GM18951 (cell line): ENCODE measurements around the gene BEST1.
"Not testable (repeated sequence)": the region's sequence is repeated elsewhere in the genome, so short reads cannot be mapped to it uniquely, and the experiment has no call there.

Experiments
- POLR2A ChIP-seq: IDR thresholded peaks from 4 replicates; pipeline ENCODE4 v1.6.1; 2011; ENCODE audit warnings: mild to moderate bottlenecking; ENCODE audit not compliant: insufficient read length, insufficient read depth; ENCODE audit errors: extremely low read depth
- in situ Hi-C: fragments of 300-500 bp; cut with MboI; formaldehyde crosslinking; loops from one replicate; pipeline ENCODE4 v1.12.0; 2022; ENCODE audit warnings: low sequenced_read_pairs, mixed read lengths, inconsistent platforms; ENCODE audit not compliant: unreplicated experiment

BEST1 gene

GRCh38 chr11:61958590-61958989, 8.4 kb downstream of the BEST1 start:
- no peak for TF ChIP-seq POLR2A
- in situ Hi-C loops = loop anchor here (10.0 kb wide), 1 partner anchor 126 kb away; no protein-coding TSS in a partner anchor

- TF ChIP-seq POLR2A = no peak
- in situ Hi-C loops = loop anchor here (10.0 kb wide), 1 partner anchor 126 kb away; no protein-coding TSS in a partner anchor
Observed at GRCh38 chr11:61959114-61959513, 9.0 kb downstream of the BEST1 start.

GRCh38 chr11:61959678-61960077, 9.5 kb downstream of the BEST1 start:
- in situ Hi-C loops = loop anchor here (10.0 kb wide), 1 partner anchor 125 kb away; no protein-coding TSS in a partner anchor
- no peak for TF ChIP-seq POLR2A

- in situ Hi-C loops = no loop called here
- TF ChIP-seq POLR2A = no peak
Observed at GRCh38 chr11:61960532-61960931, 10.4 kb downstream of the BEST1 start.

- in situ Hi-C loops = no loop called here
- no peak for TF ChIP-seq POLR2A
Observed at GRCh38 chr11:61961570-61962212, 11.5 kb downstream of the BEST1 start.

- no peak for TF ChIP-seq POLR2A
- in situ Hi-C loops = no loop called here
Observed at GRCh38 chr11:61962213-61963015, 12.3 kb downstream of the BEST1 start.

- TF ChIP-seq POLR2A = peak; percentile 50
- in situ Hi-C loops = no loop called here
Observed at GRCh38 chr11:61963016-61963281, 12.8 kb downstream of the BEST1 start.

- in situ Hi-C loops = no loop called here
- no peak for TF ChIP-seq POLR2A
Observed at GRCh38 chr11:61963282-61964057, 13.3 kb downstream of the BEST1 start.

- in situ Hi-C loops = no loop called here
- TF ChIP-seq POLR2A = no peak
Observed at GRCh38 chr11:61964058-61964665, 14.0 kb downstream of the BEST1 start.

- in situ Hi-C loops = not testable (repeated sequence)
Observed at GRCh38 chr11:61964666-61965271, 14.6 kb downstream of the BEST1 start.

GRCh38 chr11:61966734-61967115, 16.6 kb downstream of the BEST1 start:
- peak; percentile 5 for TF ChIP-seq POLR2A
- in situ Hi-C loops = no loop called here

GRCh38 chr11:61967116-61967923, 17.2 kb downstream of the BEST1 start, which contains the start of gene FTH1:
Gene FTH1 (minus strand): TSS chr11:61967634. CDS start chr11:61967425, 209 bp downstream.
- in situ Hi-C loops = no loop called here
- peak; percentile 92 for TF ChIP-seq POLR2A
